ENCODE results near the gene CDC27. TPM values are rescaled to one million over a fixed set of nuclear protein-coding genes. Genes with fewer than 3 reads are reported as not detected.

Gene CDC27
- total RNA-seq, 1 experiment from 2014 or later, result 191 TPM

GRCh38 chr17:47117386-47117785, 71.7 kb downstream of the CDC27 start:
- no peak for ATAC-seq
- Histone ChIP-seq H3K9me2 (ENCODE audit: insufficient read depth) (no peaks in the 10 kb centered on the region), H3K4me1 (ENCODE audit: control insufficient read depth in 1 of 2, insufficient read depth in 2 of 2, low read length in 2 of 2) (peaks cover 22 to 30% of the 10 kb centered on the region in 2 experiments; a peak in 3 of 4 replicates), H3K4me3 (replicated peaks in 1 of 2; ENCODE audit: low read depth in 1 of 2, low read length in 2 of 2) (no peak overlapping the region), H3K27ac (ENCODE audit: low read depth, low read length) (no peak overlapping the region), H3K9me3 (ENCODE audit: control insufficient read depth in 1 of 2, insufficient read depth in 1 of 2, low read depth in 1 of 2, low read length in 2 of 2) (no peaks in the 10 kb centered on the region), H2AFZ (ENCODE audit: low read depth, low read length, poor library complexity, severe bottlenecking) (no peak overlapping the region), H3K27me3 (ENCODE audit: insufficient read depth, low read length) (no peaks in the 10 kb centered on the region), H3K36me3 (ENCODE audit: control insufficient read depth in 1 of 2, insufficient read depth in 2 of 2, low read length in 2 of 2) (peaks cover 0 to 7% of the 10 kb centered on the region in 2 experiments; a peak in 2 of 4 replicates), H3K9ac (ENCODE audit: low read length) (no peak overlapping the region), H3K4me2 (ENCODE audit: low read length) (no peak overlapping the region), H4K20me1 (ENCODE audit: insufficient read depth) (no peaks in the 10 kb centered on the region), H3K79me2 (ENCODE audit: insufficient read depth, low read length) (no peaks in the 10 kb centered on the region)
- ChIA-PET POLR2A (interaction anchor here (1.2 kb wide), 1 partner anchor 193 kb away, joined by 3 read pairs; no protein-coding TSS in a partner anchor), CTCF (interaction anchor here (0.9 kb wide), 1 partner anchor 198 kb away, joined by 3 read pairs; no protein-coding TSS in a partner anchor), RAD21 (ENCODE audit: low non-redundant PET in 1 of 2, low total read pairs in 2 of 2, uncharacterized antibody in 2 of 2, unreplicated experiment in 2 of 2) (no interaction called here)
- no peak for DNase-seq (ENCODE audit: low read depth, low spot score)
- TF ChIP-seq SRF (IDR thresholded peaks at IDR 0.05; ENCODE audit: low read depth), result no peak
- TF ChIP-seq EZH2 (IDR thresholded peaks at IDR 0.05), result no peak
- TF ChIP-seq POLR2AphosphoS5 (IDR thresholded peaks at IDR 0.05; ENCODE audit: low read depth, low read length), result no peak
- TF ChIP-seq ZBTB33 (IDR thresholded peaks at IDR 0.05; ENCODE audit: extremely low read depth, insufficient replicate concordance, low read length), result no peak
- TF ChIP-seq RAD21 (IDR thresholded peaks at IDR 0.05; ENCODE audit: low read depth), result no peak
- TF ChIP-seq TCF7L2 (IDR thresholded peaks at IDR 0.05; ENCODE audit: borderline replicate concordance, extremely low read depth, insufficient read depth, insufficient read length), result no peak
- no peak for TF ChIP-seq ELF1 (IDR thresholded peaks at IDR 0.05; ENCODE audit: borderline replicate concordance, low read depth)
- no peak for TF ChIP-seq ZFX (IDR thresholded peaks at IDR 0.05)
- no peak for TF ChIP-seq EZH2phosphoT487 (IDR thresholded peaks at IDR 0.05; ENCODE audit: borderline replicate concordance)
- TF ChIP-seq POLR2A (IDR thresholded peaks at IDR 0.05; ENCODE audit: borderline replicate concordance, extremely low read depth, insufficient read depth, insufficient read length), result no peak
- no peak for TF ChIP-seq ATF3 (IDR thresholded peaks at IDR 0.05)
- TF ChIP-seq CEBPB (IDR thresholded peaks at IDR 0.05; ENCODE audit: low read depth), result no peak
- TF ChIP-seq JUND (IDR thresholded peaks at IDR 0.05), result no peak
- no peak for TF ChIP-seq YY1 (IDR thresholded peaks at IDR 0.05; ENCODE audit: extremely low read depth, insufficient replicate concordance, low read depth, low read length)
- TF ChIP-seq FOSL1 (IDR thresholded peaks at IDR 0.05; ENCODE audit: low read depth), result no peak
- TF ChIP-seq CBX3 (IDR thresholded peaks at IDR 0.05; ENCODE audit: low read depth), result no peak
- TF ChIP-seq CTCF (IDR thresholded peaks at IDR 0.05 in 2 of 3, conservative IDR thresholded peaks at IDR 0.05 in 1 of 3; ENCODE audit: borderline replicate concordance in 1 of 3, insufficient read depth in 1 of 3, low read depth in 2 of 3, low read length in 2 of 3), result no peak
- no peak for TF ChIP-seq REST (IDR thresholded peaks at IDR 0.05; ENCODE audit: low read depth)
- intact Hi-C loops (cut with micrococcal nuclease), result no loop called here
- BruUV-seq (replicated peaks), result no TSS peak

All from HCT116 (cell line).